Cardiac fibroblast (primary cell): ENCODE measurements around the gene LYSMD2.
A peak's percentile ranks its signal among the peaks of the same experiment; 100 is the strongest.

Experiments
- DNase-seq, 2 donors: peaks; one replicate each; pipeline versions ENCODE4 v3.0.0 to v3.0.0-alpha.2; 2010; ENCODE audit warnings: low read depth in 2 of 2
- H3K4me3 ChIP-seq, 2 donors: replicated peaks in 1 of 2; 1 replicate in 1 of 2; 2 replicates in 1 of 2; pipeline ENCODE4 v1.5.1; 2011; ENCODE audit warnings: low read depth in 2 of 2, low read length in 2 of 2, mild to moderate bottlenecking in 2 of 2, moderate library complexity in 1 of 2
- CTCF ChIP-seq: IDR thresholded peaks from one replicate; pipeline ENCODE4 v1.5.1; 2011; ENCODE audit warnings: low read depth, mild to moderate bottlenecking, low read length, inconsistent platforms

Gene LYSMD2

DNA sequence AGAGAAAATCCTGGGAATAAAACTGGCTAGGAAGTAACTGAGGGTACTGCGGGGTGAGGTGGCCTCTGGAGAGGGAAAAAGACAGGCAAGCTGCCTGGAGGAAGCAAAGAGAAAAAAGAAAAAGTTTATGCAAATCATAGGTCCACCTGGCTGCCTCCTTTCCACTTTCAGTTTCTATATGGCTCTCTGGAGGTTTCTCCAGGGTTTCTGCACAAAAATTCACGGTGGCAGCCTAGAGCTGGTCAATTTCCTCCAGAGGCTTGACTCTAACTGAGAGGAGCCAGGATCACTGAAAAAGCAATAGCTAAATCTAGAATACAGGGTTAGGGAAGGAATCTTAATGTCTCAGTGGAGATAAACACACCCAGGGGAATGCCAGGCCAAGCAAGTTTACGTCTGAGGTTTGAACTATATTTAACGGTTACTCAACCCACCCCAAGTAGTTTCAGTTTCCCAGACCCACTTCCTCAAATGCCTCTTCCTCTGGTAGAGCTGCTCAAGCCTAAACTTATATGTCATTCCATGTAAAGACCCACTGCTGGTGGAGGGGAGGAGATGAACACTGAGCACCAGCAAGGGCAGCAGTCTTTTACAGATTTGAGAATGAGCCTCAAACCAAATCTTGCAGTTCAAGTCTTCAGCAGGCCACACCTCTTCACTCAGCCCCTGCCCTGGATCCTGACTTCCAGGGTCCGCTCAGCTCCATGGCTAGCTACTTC, 5.7 kb downstream of the LYSMD2 start:
- TF ChIP-seq CTCF, result no peak
- H3K4me3 ChIP-seq, result peak overlapping the region in 1 of 2 donors; percentile 32
- DNase-seq, result peak; percentile 72 to 80

DNA sequence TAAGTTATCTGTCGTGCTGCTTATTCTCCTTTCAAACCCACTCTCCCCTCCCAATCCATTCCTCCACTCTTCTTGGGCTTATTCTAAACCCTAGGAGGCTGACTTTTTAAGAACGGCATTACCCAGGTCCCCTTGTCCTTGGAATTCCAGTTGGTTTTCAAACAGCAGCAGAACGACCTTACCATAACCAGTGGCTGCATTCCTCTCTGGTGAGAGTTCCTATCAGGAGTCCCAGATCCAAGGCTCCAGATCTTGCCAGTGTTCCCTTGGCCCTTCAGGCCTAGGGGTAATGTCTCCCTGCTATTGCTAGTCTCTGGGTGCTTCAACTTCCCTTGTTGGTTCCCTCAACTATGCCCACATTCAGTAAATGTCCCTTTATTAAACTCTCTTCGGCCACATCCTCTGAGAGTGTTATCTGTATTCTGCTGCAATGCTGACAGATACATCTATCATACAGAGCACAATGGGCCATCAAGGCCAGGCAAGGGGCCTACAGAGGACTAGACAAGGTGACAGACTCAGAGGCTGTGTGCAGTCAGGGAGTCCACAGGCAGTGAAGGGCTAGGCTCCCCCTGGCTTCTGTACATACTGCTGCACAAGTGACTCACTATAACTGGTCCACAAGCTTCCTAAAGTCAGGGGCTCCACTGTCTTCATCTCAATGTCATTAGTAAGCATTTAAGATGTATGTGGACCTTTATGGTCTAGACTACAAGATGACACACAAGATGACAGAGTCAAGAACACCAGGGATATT, 10.1 kb downstream of the LYSMD2 start:
- peak; percentile 41 for TF ChIP-seq CTCF
- H3K4me3 ChIP-seq, result no peak overlapping the region
- DNase-seq, result peak; percentile 18 to 41

DNA sequence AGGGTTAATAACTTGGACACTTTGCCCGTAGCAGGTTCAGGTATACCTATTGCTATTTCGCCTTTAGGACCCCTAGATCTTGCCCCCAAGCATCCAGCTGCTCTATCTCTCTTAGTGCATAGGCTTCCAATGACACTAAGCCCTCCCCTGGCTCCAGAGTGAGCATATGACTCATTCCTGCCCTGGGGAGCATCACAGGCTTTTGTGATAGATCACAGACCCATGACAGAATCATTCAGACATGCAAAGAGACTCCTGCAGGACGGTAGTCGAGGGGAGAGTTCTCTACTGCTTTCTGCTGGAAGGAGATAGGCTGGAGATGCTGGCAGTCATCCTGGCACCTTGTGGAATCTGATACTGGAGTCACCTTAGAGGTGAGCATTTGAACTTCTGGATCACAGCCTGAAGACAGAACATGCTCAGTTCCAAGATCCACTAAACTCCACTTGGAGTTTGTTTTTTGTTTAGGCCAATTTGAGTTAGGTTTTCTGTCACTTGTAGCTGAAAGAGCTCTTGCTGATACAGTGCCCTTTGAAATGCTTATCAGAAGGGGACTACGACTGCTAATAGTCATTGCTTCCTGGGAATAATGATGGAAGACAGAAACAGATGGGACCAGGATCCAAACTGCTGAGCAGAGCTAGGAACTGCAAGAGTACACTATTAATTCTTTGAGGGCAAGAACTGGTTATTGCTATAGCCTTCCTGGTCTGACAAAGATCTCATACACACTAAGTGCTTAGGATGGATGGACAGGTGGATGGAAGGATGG, 11.0 kb downstream of the LYSMD2 start:
- peak; percentile 72 to 91 for DNase-seq
- TF ChIP-seq CTCF, result peak; percentile 8
- H3K4me3 ChIP-seq, result no peak overlapping the region

GRCh38 chr15:51724673-51725072, 12.8 kb downstream of the LYSMD2 start:
- H3K4me3 ChIP-seq, result no peak overlapping the region
- no peak for DNase-seq
- no peak for TF ChIP-seq CTCF

GRCh38 chr15:51724199-51724598, 13.3 kb downstream of the LYSMD2 start:
- H3K4me3 ChIP-seq, result no peak overlapping the region
- DNase-seq, result no peak
- no peak for TF ChIP-seq CTCF

DNA sequence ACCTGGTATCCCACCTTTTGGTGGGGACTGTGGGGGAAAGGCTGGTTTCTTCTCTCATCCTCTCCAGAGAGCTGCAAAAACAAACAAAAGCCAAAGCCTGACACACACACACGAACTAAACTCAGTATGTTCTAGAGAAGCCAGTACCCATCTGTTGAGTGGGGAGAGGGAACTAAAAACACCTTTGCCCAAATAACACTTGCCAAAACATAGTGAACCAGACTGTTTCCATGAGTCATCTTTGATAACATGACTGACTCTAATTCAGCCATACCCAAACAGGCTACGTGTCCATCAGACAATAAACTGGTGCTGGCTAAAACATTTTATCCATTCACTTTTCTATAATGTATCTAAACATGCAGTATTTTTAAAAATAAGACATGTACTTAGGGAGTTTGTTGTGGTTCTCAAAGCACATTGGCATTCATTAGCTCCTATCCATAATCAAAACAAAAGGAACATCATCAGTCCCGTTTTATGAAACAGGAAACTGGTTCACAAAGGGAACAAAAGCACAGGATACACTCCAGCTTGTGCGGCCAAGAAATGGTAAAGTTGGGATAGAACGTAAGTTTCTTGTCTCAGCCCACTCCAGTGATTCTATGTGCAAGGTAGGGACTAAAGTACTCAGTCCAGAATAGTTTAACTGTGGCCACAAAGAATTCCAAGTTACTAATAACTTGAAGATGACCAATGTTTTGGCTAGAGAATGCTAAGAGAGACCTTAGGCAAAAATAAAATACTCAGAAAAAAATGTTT, 16.1 kb downstream of the LYSMD2 start:
- TF ChIP-seq CTCF, result no peak
- DNase-seq, result peak; percentile 23 to 54
- no peak overlapping the region for H3K4me3 ChIP-seq
